Activated CD8-positive, alpha-beta T cell treated with anti-CD3 and anti-CD28 coated beads, Interleukin-2, amount 10 ng/mL, durations not matched to agents 7 days and 5 days (primary cell): Measurements from ENCODE around the gene BTD. TPM values are rescaled to one million over a fixed set of nuclear protein-coding genes. Genes with fewer than 3 reads are reported as not detected.

Source experiments
- ATAC-seq: fragments of 150-1000 bp; cut with Tn5 transposase; one replicate; pipeline ENCODE4 v1.10.0; 2021; ENCODE audit warnings: moderate library complexity
- CTCF ChIA-PET: fragments of 350-600 bp; sonication (Branson Sonifier 250); formaldehyde crosslinking; loops from one replicate; lab custom pipeline; 2021; ENCODE audit warnings: antibody characterized with exemption; lab: Charles Lee
- POLR2A ChIA-PET: fragments of 350-600 bp; sonication (Branson Sonifier 250); formaldehyde crosslinking; loops from one replicate; lab custom pipeline; 2021; ENCODE audit warnings: antibody characterized with exemption; lab: Charles Lee
- DNase-seq: peaks from one replicate; pipeline ENCODE4 v3.0.0-alpha.2; 2020
- H3K27ac Mint-ChIP-seq: one replicate; pipeline ENCODE4 v1.8.0; 2021; ENCODE audit warnings: mild to moderate bottlenecking, mixed read lengths
- H3K27me3 Mint-ChIP-seq: one replicate; pipeline ENCODE4 v1.8.0; 2021; ENCODE audit warnings: low read depth, mixed read lengths
- H3K36me3 Mint-ChIP-seq: one replicate; pipeline ENCODE4 v1.8.0; 2021; ENCODE audit warnings: low read depth, mixed read lengths
- H3K4me1 Mint-ChIP-seq: one replicate; pipeline ENCODE4 v1.8.0; 2021; ENCODE audit warnings: low read depth, mixed read lengths
- H3K4me3 Mint-ChIP-seq: one replicate; pipeline ENCODE4 v1.8.0; 2021; ENCODE audit warnings: mild to moderate bottlenecking, mixed read lengths
- H3K9me3 Mint-ChIP-seq: one replicate; pipeline ENCODE4 v1.8.0; 2022; ENCODE audit warnings: mixed read lengths; ENCODE audit not compliant: insufficient read depth
- total RNA-seq, 2 experiments: library from RNA; stranded (reverse); gene quantifications; one replicate each; pipeline ENCODE4 v1.2.3, GENCODE V29; 2021

BTD gene
- total RNA-seq, 2 experiments from 2014 or later: 7.1 to 7.5 TPM

DNA sequence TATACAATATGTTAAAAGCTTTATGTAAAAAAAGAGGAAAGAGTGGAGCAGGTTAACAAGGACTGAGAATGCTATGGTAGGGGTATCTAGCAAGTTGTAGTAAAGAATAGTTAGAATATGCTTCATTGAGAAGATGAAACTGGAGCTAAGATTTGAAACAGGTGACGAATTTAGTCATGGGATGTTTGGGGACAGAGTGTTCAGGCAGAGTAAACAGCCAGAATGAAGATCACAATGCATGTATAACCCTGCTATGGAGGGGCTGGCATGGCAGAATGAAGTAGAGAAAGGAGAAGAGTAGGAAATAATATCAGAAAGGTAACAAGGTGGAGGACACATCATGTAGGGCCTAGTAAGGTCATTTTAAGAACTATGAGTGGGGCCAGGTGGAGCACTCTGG lies 72.0 kb downstream of the BTD start:
- H3K4me1 Mint-ChIP-seq: no peaks in the 10 kb centered on the region
- H3K27ac Mint-ChIP-seq: no peak overlapping the region
- H3K36me3 Mint-ChIP-seq: peaks cover 34% of the 10 kb centered on the region
- ATAC-seq: no peak
- no peaks in the 10 kb centered on the region for H3K27me3 Mint-ChIP-seq
- CTCF ChIA-PET: no interaction called here
- H3K4me3 Mint-ChIP-seq: no peak overlapping the region
- DNase-seq: no peak
- no peaks in the 10 kb centered on the region for H3K9me3 Mint-ChIP-seq
- POLR2A ChIA-PET: no interaction called here

DNA sequence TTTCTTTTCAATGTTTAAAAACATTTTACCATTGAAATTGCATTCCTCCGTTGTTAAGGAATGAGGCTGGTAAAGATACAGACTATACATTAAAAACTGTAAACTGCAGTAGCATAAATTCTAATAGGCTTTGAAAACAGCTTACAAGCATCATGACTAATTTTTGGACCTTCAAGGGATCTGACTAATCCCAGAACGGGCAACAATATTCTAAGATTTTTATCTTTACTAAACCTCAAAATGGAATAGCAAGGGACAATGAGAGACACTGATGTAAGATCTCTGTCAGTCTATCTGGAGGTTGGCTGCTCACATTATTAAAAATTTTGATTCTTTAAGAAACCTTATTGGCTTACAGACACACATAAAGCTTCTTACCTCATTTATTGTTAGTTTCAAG lies 74.7 kb downstream of the BTD start:
- CTCF ChIA-PET: no interaction called here

DNA sequence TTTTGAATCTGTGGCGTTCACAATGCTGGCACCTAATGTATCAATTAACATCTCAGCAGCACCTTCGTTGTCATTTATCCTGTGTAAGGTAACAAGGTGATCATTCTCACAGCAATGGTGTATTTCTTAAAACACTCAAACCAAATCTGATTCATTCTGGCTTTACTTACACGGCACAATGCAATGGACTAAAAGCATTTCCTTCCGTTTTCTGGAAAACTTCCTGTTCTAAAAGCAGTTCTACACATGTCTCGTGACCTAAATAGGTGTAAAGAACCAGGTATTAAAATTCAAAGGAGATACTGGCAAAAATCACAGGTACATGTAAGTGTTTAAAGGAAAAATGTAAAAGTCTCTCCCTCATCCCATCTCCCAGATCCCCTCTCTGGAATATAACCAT lies 77.8 kb downstream of the BTD start:
- CTCF ChIA-PET: no interaction called here
- Mint-ChIP-seq H3K4me1 (no peaks in the 10 kb centered on the region), H3K9me3 (no peaks in the 10 kb centered on the region), H3K27me3 (no peaks in the 10 kb centered on the region), H3K27ac (no peak overlapping the region), H3K4me3 (no peak overlapping the region), H3K36me3 (peaks cover 38% of the 10 kb centered on the region)
- POLR2A ChIA-PET: no interaction called here
- DNase-seq: no peak
- ATAC-seq: no peak

More for the DNA sequence above, 74.7 kb downstream of the BTD start:
- H3K4me1 Mint-ChIP-seq: no peaks in the 10 kb centered on the region
- H3K9me3 Mint-ChIP-seq: no peaks in the 10 kb centered on the region
- H3K27ac Mint-ChIP-seq: no peak overlapping the region
- no peak overlapping the region for H3K4me3 Mint-ChIP-seq
- ATAC-seq: no peak
- H3K36me3 Mint-ChIP-seq: peaks cover 22% of the 10 kb centered on the region
- H3K27me3 Mint-ChIP-seq: no peaks in the 10 kb centered on the region
- POLR2A ChIA-PET: no interaction called here
- no peak for DNase-seq

DNA sequence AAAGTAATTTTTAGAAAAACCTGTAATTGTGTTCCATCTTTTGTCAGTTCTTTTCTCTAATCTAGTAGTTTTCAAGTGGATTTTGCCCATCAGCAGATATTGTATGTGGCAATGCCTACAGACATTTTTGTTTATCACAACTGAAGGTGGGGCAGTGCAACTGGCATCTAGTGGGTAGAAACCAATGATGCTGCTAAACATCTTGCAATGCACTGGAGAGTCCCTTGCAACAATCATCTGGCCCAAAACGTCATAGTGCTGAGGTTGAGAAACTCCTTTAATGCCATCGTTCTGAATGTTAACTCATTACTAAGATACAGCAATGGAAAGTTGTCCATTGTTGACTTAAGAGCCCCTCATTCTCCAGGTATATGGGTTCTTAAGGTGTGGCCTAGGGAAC lies 80.1 kb downstream of the BTD start:
- no peak overlapping the region for H3K4me3 Mint-ChIP-seq
- POLR2A ChIA-PET: no interaction called here
- CTCF ChIA-PET: interaction anchor here (2.2 kb wide), 1 partner anchor 51 kb away, joined by 6 read pairs; no protein-coding TSS in a partner anchor
- DNase-seq (no peak), ATAC-seq (no peak)
- no peaks in the 10 kb centered on the region for H3K27me3 Mint-ChIP-seq
- no peak overlapping the region for H3K27ac Mint-ChIP-seq
- no peaks in the 10 kb centered on the region for H3K4me1 Mint-ChIP-seq
- no peaks in the 10 kb centered on the region for H3K9me3 Mint-ChIP-seq
- peaks cover 49% of the 10 kb centered on the region for H3K36me3 Mint-ChIP-seq

DNA sequence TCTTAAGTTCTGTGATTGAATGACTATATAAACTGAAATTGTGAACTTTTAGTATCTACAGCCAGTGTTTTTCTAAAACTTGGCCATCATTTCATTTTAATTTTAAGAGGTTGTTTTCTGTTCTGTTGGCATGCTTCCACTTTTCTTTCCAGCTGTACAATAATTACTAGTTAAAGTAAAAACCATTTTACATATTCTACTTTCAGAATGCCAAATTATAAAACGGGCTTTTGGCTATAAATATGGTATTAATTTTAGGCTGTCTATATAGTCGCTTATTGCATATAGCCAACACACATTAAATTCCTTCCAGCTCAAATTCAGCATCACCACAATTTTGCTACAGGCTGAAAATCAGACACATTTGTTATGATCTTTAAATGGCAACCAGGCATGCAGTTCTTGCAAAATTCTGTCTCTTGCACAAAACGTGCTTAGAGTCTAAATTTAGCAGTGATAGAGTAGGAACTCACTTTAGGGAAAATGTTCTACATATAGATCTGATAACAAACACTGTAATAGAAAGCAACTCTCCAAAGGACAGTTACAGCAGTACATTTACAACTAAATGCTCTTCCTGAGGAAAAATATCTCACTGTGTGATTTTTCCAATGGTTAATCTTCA lies 81.1 kb downstream of the BTD start:
- H3K36me3 Mint-ChIP-seq: peaks cover 44% of the 10 kb centered on the region
- ATAC-seq (no peak), DNase-seq (no peak)
- H3K9me3 Mint-ChIP-seq: no peaks in the 10 kb centered on the region
- H3K27me3 Mint-ChIP-seq: no peaks in the 10 kb centered on the region
- ChIA-PET POLR2A (no interaction called here), CTCF (interaction anchor here (1.0 to 2.2 kb wide), 2 partner anchors 13 to 52 kb away, joined by 3 to 6 read pairs; no protein-coding TSS in a partner anchor)
- no peaks in the 10 kb centered on the region for H3K4me1 Mint-ChIP-seq
- no peak overlapping the region for H3K27ac Mint-ChIP-seq
- no peak overlapping the region for H3K4me3 Mint-ChIP-seq

DNA sequence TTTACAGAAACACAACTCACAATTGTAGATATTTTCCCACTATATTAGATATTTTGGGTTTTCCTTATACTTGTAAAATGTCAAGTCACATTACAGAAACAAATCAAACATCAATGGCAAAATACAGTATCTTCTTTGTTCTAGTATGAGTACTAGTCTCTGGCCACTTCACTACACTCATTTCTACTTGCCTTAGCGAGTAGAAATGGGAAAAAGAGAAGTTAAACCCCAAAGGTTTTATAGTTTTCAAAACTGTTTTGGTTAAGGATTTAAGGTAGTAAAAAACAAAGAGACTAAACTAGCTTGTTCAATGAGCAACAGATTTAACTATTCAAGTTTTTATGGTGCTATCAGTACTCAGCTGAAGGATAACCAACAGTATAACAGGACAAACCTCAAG lies 81.7 kb downstream of the BTD start:
- ChIA-PET CTCF (interaction anchor here (0.7 to 2.2 kb wide), 3 partner anchors 14 to 53 kb away, joined by 3 to 6 read pairs (median 3); no protein-coding TSS in a partner anchor), POLR2A (no interaction called here)
- no peak for DNase-seq
- Mint-ChIP-seq H3K36me3 (peaks cover 41% of the 10 kb centered on the region), H3K27me3 (no peaks in the 10 kb centered on the region), H3K27ac (no peak overlapping the region), H3K4me1 (no peaks in the 10 kb centered on the region), H3K9me3 (no peaks in the 10 kb centered on the region), H3K4me3 (no peak overlapping the region)
- ATAC-seq: no peak

DNA sequence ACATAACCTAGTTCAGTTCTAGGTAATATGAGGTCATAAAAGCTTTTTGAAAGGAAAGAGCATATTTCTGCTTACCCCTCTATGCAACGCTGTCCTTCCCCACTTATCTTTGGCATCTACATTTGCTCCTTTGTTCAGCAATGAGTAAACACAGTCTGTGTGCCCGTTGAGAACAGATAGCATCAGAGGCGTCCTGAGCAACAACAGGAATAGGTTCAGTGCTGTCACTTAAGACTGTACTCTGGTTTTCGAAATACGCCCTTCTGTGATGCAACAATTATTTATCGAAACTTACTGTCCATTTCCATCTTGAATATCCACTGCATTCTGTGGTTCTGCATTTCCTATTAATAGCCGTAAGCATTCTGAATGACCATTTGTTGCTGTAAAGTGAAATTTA lies 84.4 kb downstream of the BTD start:
- ChIA-PET CTCF (no interaction called here), POLR2A (no interaction called here)
- Mint-ChIP-seq H3K27ac (no peak overlapping the region), H3K4me1 (no peaks in the 10 kb centered on the region), H3K27me3 (no peaks in the 10 kb centered on the region), H3K36me3 (peaks cover 46% of the 10 kb centered on the region), H3K9me3 (no peaks in the 10 kb centered on the region), H3K4me3 (no peak overlapping the region)
- ATAC-seq: no peak
- DNase-seq: no peak

DNA sequence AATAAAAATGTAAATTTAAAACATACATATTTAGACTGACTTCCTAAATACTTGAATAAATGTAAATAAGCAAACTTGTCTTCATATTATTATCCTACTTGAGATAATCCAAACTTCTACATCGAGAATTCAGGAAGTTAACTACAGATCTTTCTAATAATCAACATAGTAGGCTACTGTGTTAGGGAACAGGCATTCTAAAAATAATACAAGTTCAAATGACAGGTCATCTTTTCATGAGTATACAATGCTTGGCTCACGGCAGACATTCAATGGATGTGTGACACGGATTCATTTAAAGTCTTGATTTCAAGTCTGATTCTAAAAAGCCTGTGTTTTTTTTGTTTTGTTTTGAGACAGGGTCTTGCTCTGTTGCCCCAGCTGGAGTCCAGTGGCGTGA lies 88.7 kb downstream of the BTD start:
- DNase-seq (no peak), ATAC-seq (no peak)
- Mint-ChIP-seq H3K36me3 (peaks cover 35% of the 10 kb centered on the region), H3K9me3 (no peaks in the 10 kb centered on the region), H3K4me1 (no peaks in the 10 kb centered on the region), H3K4me3 (no peak overlapping the region), H3K27me3 (no peaks in the 10 kb centered on the region), H3K27ac (no peak overlapping the region)
- ChIA-PET POLR2A (no interaction called here), CTCF (no interaction called here)

DNA sequence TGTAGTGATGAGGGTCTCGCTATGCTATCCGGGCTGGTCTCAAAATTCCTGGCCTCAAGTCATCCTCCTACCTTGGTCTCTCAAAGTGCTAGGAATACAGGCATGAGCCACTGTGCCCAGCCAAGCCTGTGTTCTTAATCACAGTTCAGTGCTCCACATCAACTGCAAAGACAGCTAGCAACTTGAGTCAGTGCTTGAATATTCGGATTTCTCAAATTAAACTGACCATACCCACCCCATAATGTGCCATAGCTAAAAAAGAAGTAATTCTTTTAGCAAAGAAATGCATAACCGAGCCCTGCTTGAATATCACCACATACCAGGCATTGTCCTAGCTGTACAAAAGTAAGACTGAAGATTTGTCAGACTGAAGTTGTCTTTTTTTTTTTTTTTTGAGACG lies 89.2 kb downstream of the BTD start:
- Mint-ChIP-seq H3K4me1 (no peaks in the 10 kb centered on the region), H3K27me3 (no peaks in the 10 kb centered on the region), H3K9me3 (no peaks in the 10 kb centered on the region), H3K27ac (no peak overlapping the region), H3K4me3 (no peak overlapping the region), H3K36me3 (peaks cover 32% of the 10 kb centered on the region)
- DNase-seq: no peak
- POLR2A ChIA-PET: no interaction called here
- CTCF ChIA-PET: interaction anchor here (0.9 kb wide), 2 partner anchors 61 to 106 kb away, joined by 3 to 4 read pairs; no protein-coding TSS in a partner anchor
- no peak for ATAC-seq

DNA sequence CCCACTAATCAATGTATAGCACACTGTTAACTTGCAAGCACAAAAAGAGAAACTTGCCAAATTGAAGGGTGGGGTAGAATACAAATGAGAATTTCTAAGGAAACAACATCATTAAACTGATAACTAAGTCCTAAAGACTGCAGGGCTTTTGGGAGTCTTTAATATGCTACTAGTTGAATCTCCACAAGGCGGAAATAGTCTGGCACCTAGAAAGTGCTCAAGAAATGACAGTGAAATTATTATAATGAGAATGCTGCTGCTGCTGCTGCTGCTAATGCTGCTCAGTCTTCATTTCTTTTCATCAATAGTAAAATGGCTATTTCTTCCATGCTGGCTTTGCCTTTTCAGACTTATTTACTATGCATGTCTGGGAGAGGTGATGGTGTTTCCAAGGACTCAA lies 91.8 kb downstream of the BTD start:
- no peaks in the 10 kb centered on the region for H3K27me3 Mint-ChIP-seq
- no peaks in the 10 kb centered on the region for H3K9me3 Mint-ChIP-seq
- ATAC-seq (no peak), DNase-seq (no peak)
- CTCF ChIA-PET: interaction anchor here (1.0 kb wide), 1 partner anchor 63 kb away, joined by 3 read pairs; no protein-coding TSS in a partner anchor
- no peak overlapping the region for H3K4me3 Mint-ChIP-seq
- H3K36me3 Mint-ChIP-seq: peaks cover 33% of the 10 kb centered on the region
- POLR2A ChIA-PET: no interaction called here
- no peak overlapping the region for H3K27ac Mint-ChIP-seq
- H3K4me1 Mint-ChIP-seq: no peaks in the 10 kb centered on the region

DNA sequence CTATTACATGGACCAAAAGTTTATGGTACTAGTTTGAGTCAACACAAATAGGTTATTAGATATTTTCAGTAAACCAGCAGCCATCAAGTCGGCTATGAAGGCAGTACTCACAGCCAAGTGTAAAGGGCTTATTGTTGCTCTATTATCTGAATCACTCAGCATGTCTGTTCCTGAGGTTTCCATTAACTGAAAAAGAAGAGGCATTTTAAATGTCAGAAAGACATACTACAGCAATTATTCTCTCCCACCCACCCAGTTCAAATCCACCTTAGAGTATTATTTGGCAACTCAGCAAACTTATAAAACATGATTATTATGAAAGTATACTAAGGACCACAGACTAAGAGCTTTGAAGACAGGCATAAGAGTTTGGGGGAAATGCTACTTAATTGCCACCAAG lies 93.1 kb downstream of the BTD start:
- DNase-seq (no peak), ATAC-seq (no peak)
- H3K4me1 Mint-ChIP-seq: no peaks in the 10 kb centered on the region
- H3K27ac Mint-ChIP-seq: no peak overlapping the region
- H3K36me3 Mint-ChIP-seq: peaks cover 34% of the 10 kb centered on the region
- H3K4me3 Mint-ChIP-seq: no peak overlapping the region
- no peaks in the 10 kb centered on the region for H3K9me3 Mint-ChIP-seq
- CTCF ChIA-PET: no interaction called here
- H3K27me3 Mint-ChIP-seq: no peaks in the 10 kb centered on the region
- POLR2A ChIA-PET: no interaction called here
